ENCODE measurements around the gene HMCN2.

- TF ChIP-seq RXRA (IDR thresholded peaks at IDR 0.05) (no peak), RAD21 (IDR thresholded peaks at IDR 0.05) (no peak), CTCF (IDR thresholded peaks at IDR 0.05; ENCODE audit: low read depth, low read length, missing input control) (no peak), GABPA (IDR thresholded peaks at IDR 0.05 in 1 of 2, conservative IDR thresholded peaks at IDR 0.05 in 1 of 2) (no peak), TAF1 (conservative IDR thresholded peaks at IDR 0.05) (no peak), FOXA1 (IDR thresholded peaks at IDR 0.05) (no peak), YY1 (IDR thresholded peaks at IDR 0.05) (no peak), MAX (IDR thresholded peaks at IDR 0.05) (no peak), ZBTB33 (IDR thresholded peaks at IDR 0.05) (no peak)
Observed at GRCh38 chr9:130304116-130304515, 38.6 kb downstream of the HMCN2 start.

All from liver (tissue), 3 donors.